K562 (cell line): Measurements from ENCODE around the gene CPLANE2. TPM values are rescaled to one million over a fixed set of nuclear protein-coding genes. Genes with fewer than 3 reads are reported as not detected.
A peak's percentile ranks its signal among the peaks of the same experiment; 100 is the strongest.

ENCODE experiments used
- BMI1 ChIP-seq: fragments of 150-350 bp; IDR thresholded peaks from 2 replicates; pipeline ENCODE4 v1.6.1; 2014; ENCODE audit warnings: low read length
- FOXA3 ChIP-seq, 2 experiments: fragments of 450-650 bp in 1 of 2; sonication (generic) in 1 of 2; formaldehyde crosslinking; IDR thresholded peaks in 1 of 2; conservative IDR thresholded peaks in 1 of 2; 2 replicates each; pipeline versions ENCODE4 v1.4.0 to v1.8.0; 2020 to 2022; ENCODE audit warnings: mild to moderate bottlenecking in 2 of 2, missing genetic modification reagents in 1 of 2
- FUS ChIP-seq: fragments of 200-400 bp; formaldehyde crosslinking; optimal IDR thresholded peaks from 2 replicates; pipeline ENCODE3; 2017; ENCODE audit warnings: low read depth, low read length
- HMG20B ChIP-seq: fragments of 250-450 bp; sonication (Bioruptor Pico); IDR thresholded peaks from 2 replicates; pipeline ENCODE4 v1.5.0; 2021; ENCODE audit warnings: mild to moderate bottlenecking
- IRF1 ChIP-seq: sonication (generic); formaldehyde crosslinking; IDR thresholded peaks from 2 replicates; pipeline ENCODE4 v1.8.0; 2022; ENCODE audit warnings: missing genetic modification reagents, mild to moderate bottlenecking, borderline replicate concordance
- KDM5B ChIP-seq: fragments of 200-600 bp; sonication (generic); IDR thresholded peaks from 2 replicates; pipeline ENCODE4 v1.6.1; 2012; ENCODE audit warnings: low read depth, mild to moderate bottlenecking, moderate library complexity, low read length, control low read depth, inconsistent platforms; ENCODE audit not compliant: insufficient replicate concordance
- NRF1 ChIP-seq, 2 experiments: fragments of 450-650 bp; IDR thresholded peaks in 1 of 2; conservative IDR thresholded peaks in 1 of 2; 2 replicates each; pipeline ENCODE4 v1.6.1; 2014; ENCODE audit warnings: mild to moderate bottlenecking in 2 of 2
- PRMT5 ChIP-seq: sonication (generic); formaldehyde crosslinking; IDR thresholded peaks from 2 replicates; pipeline ENCODE4 v1.5.0; 2020; ENCODE audit warnings: missing genetic modification reagents
- ZNF121 ChIP-seq: sonication (generic); formaldehyde crosslinking; conservative IDR thresholded peaks from 2 replicates; pipeline ENCODE4 v1.8.0; 2022; ENCODE audit warnings: missing genetic modification reagents
- ZNF589 ChIP-seq: fragments of 200-800 bp; sonication (Bioruptor generic); IDR thresholded peaks from 2 replicates; pipeline ENCODE4 v1.6.1; 2016; ENCODE audit warnings: low read depth, missing genetic modification characterization, missing compliant biosample characterization
- polyA plus RNA-seq, 8 experiments: library from polyadenylated mRNA; depleted of rRNA in 4 of 8; stranded (reverse) in 5 of 8; unstranded in 3 of 8; fragments of >200 nt; fragmentation: Nextera tagmentation in 2 of 8; fragmentation: Illumina TruSeq in 1 of 8; extraction: Ambion mirVana in 2 of 8; extraction: Trizol in 1 of 8; gene quantifications; 2 replicates each; pipeline versions ENCODE4 v1.2.1 to v1.2.3, GENCODE V29; 2011 to 2014; ENCODE audit warnings: inconsistent platforms in 1 of 8, missing spikeins in 1 of 8
- total RNA-seq, 7 experiments: library from RNA; depleted of rRNA in 6 of 7; stranded (reverse); fragments of >200 nt in 6 of 7; fragmentation: Illumina TruSeq in 2 of 7; extraction: Trizol in 2 of 7; gene quantifications; 2 replicates each; pipeline versions ENCODE4 v1.2.1 to v1.2.3, GENCODE V29; 2011 to 2021; ENCODE audit warnings: low replicate concordance in 1 of 7

CPLANE2 gene
- total and polyA plus RNA-seq, 9 of the 15 experiments (the other 6 are each of a cell fraction or from before 2014, with no cell fraction given), result 0.17 to 20.9 (median 8.1) TPM

- TF ChIP-seq PRMT5 (no peak), FUS (no peak), HMG20B (CRISPR knock-in tag) (no peak), FOXA3 (CRISPR knock-in tag; conservative IDR thresholded peaks at IDR 0.05 in 1 of 2, IDR thresholded peaks at IDR 0.05 in 1 of 2) (peak in 1 of 2 experiments; percentile 29; a peak in 1 of 4 replicates), KDM5B (peak; percentile 12), BMI1 (no peak), IRF1 (CRISPR knock-in tag) (no peak), NRF1 (conservative IDR thresholded peaks at IDR 0.05 in 1 of 2, IDR thresholded peaks at IDR 0.05 in 1 of 2) (no peak), ZNF589 (CRISPR knock-in tag) (no peak), ZNF121 (CRISPR knock-in tag) (no peak)
Measured at GRCh38 chr1:16205334-16205671, 31.7 kb downstream of the CPLANE2 start (continued).
